H1 (cell line): ENCODE measurements around the gene ZBTB44. TPM values are rescaled to one million over a fixed set of nuclear protein-coding genes. Genes with fewer than 3 reads are reported as not detected.

Experiments
- CTCF ChIA-PET: fragments of 300-600 bp; sonication (Branson Sonifier 250); formaldehyde crosslinking; loops from one replicate; lab custom pipeline; 2021; ENCODE audit not compliant: partially characterized antibody; lab: Charles Lee
- POLR2A ChIA-PET: fragments of 300-600 bp; sonication (Branson Sonifier 250); formaldehyde crosslinking; loops from one replicate; lab custom pipeline; 2021; ENCODE audit warnings: inconsistent platforms; ENCODE audit not compliant: partially characterized antibody; lab: Charles Lee
- DNase-seq, 2 experiments: peaks; one replicate each; pipeline versions ENCODE4 v3.0.0 to v3.0.0-alpha.2; 2010 to 2022; ENCODE audit warnings: low spot score in 2 of 2, low read depth in 1 of 2, mixed read lengths in 1 of 2
- FAIRE-seq: peaks from 2 replicates; lab custom pipeline; 2011; peaks lifted over from hg19 to GRCh38; lab: Jason Lieb, UNC
- H2AFZ ChIP-seq: 2 replicates; pipeline ENCODE4 v1.8.1; 2012; ENCODE audit warnings: low read length, inconsistent platforms
- H2AK5ac ChIP-seq: 2 replicates; pipeline ENCODE4 v1.6.1; 2013; ENCODE audit warnings: low read depth, low read length
- H2BK120ac ChIP-seq: replicated peaks from 2 replicates; pipeline ENCODE3; 2013; ENCODE audit warnings: low read depth, low read length, inconsistent platforms
- H2BK12ac ChIP-seq: 2 replicates; pipeline ENCODE4 v1.6.1; 2013; ENCODE audit warnings: low read depth, low read length
- H2BK15ac ChIP-seq: 2 replicates; pipeline ENCODE4 v1.6.1; 2013; ENCODE audit warnings: low read length
- H2BK20ac ChIP-seq: 2 replicates; pipeline ENCODE4 v1.6.1; 2013; ENCODE audit warnings: low read length
- H2BK5ac ChIP-seq: 2 replicates; pipeline ENCODE4 v1.6.1; 2013; ENCODE audit warnings: low read depth, low read length
- H3K14ac ChIP-seq: 2 replicates; pipeline ENCODE4 v1.6.1; 2013; ENCODE audit warnings: inconsistent platforms; ENCODE audit not compliant: insufficient read length
- H3K18ac ChIP-seq: 2 replicates; pipeline ENCODE4 v1.6.1; 2013; ENCODE audit warnings: low read length; ENCODE audit errors: extremely low read depth
- H3K23ac ChIP-seq: 2 replicates; pipeline ENCODE4 v1.6.1; 2013; ENCODE audit warnings: inconsistent platforms; ENCODE audit not compliant: insufficient read length
- H3K23me2 ChIP-seq: 2 replicates; pipeline ENCODE4 v1.6.1; 2013; ENCODE audit warnings: low read depth, low read length
- H3K27ac ChIP-seq: 2 replicates; pipeline ENCODE4 v1.6.1; 2011; ENCODE audit warnings: low read depth, low read length, inconsistent platforms
- H3K27me3 ChIP-seq, 4 experiments: replicated peaks in 1 of 4; 1 replicate in 1 of 4; 2 replicates in 3 of 4; pipeline versions ENCODE4 v1.6.1 to v1.8.1; 2011 to 2013; ENCODE audit warnings: low read length in 3 of 4, mild to moderate bottlenecking in 3 of 4, inconsistent platforms in 2 of 4, mixed read lengths in 2 of 4, moderate library complexity in 1 of 4; ENCODE audit not compliant: control insufficient read depth in 3 of 4, insufficient read depth in 3 of 4; ENCODE audit errors: extremely low read depth in 1 of 4
- H3K36me3 ChIP-seq, 4 experiments: 2 replicates each; pipeline versions ENCODE4 v1.6.1 to v1.8.1; 2011 to 2013; ENCODE audit warnings: mild to moderate bottlenecking in 4 of 4, low read length in 3 of 4, moderate library complexity in 2 of 4, control low read depth in 1 of 4, inconsistent platforms in 1 of 4; ENCODE audit not compliant: insufficient read depth in 4 of 4, control insufficient read depth in 2 of 4
- H3K4ac ChIP-seq: replicated peaks from 2 replicates; pipeline ENCODE3; 2013; ENCODE audit warnings: low read length, low read depth, mixed read lengths, inconsistent platforms; ENCODE audit not compliant: insufficient read length
- H3K4me1 ChIP-seq, 4 experiments: replicated peaks in 1 of 4; 1 replicate in 1 of 4; 2 replicates in 3 of 4; pipeline versions ENCODE4 v1.6.1 to v1.8.1; 2011 to 2013; ENCODE audit warnings: low read length in 3 of 4, inconsistent platforms in 2 of 4, mixed read lengths in 1 of 4; ENCODE audit not compliant: insufficient read depth in 4 of 4, control insufficient read depth in 3 of 4
- H3K4me2 ChIP-seq, 2 experiments: 2 replicates each; pipeline versions ENCODE4 v1.6.1 to v1.8.1; 2011 to 2013; ENCODE audit warnings: low read depth in 2 of 2, low read length in 2 of 2, control low read depth in 1 of 2, inconsistent platforms in 1 of 2, mild to moderate bottlenecking in 1 of 2; ENCODE audit not compliant: insufficient read depth in 1 of 2
- H3K4me3 ChIP-seq, 4 experiments: fragments of 200-600, 300-600 bp in 1 of 4; sonication (generic), shearing (Covaris generic), sonication (Bioruptor Twin) in 1 of 4; 2 replicates each; pipeline versions ENCODE4 v1.5.1 to v1.8.1; 2011 to 2016; ENCODE audit warnings: low read length in 4 of 4, low read depth in 3 of 4, control low read depth in 2 of 4, inconsistent platforms in 2 of 4, mild to moderate bottlenecking in 2 of 4, mixed read lengths in 1 of 4, moderate library complexity in 1 of 4; ENCODE audit not compliant: insufficient read depth in 2 of 4; ENCODE audit errors: extremely low read depth in 1 of 4
- H3K56ac ChIP-seq: replicated peaks from 2 replicates; pipeline ENCODE3; 2013; ENCODE audit warnings: low read depth, mild to moderate bottlenecking, mixed read lengths, low read length, inconsistent platforms; ENCODE audit not compliant: insufficient read length
- H3K79me1 ChIP-seq: 2 replicates; pipeline ENCODE4 v1.6.1; 2013; ENCODE audit warnings: low read depth, low read length, control low read depth
- H3K79me2 ChIP-seq, 2 experiments: 2 replicates each; pipeline versions ENCODE4 v1.6.1 to v1.8.1; 2012 to 2013; ENCODE audit warnings: low read length in 2 of 2, mild to moderate bottlenecking in 2 of 2, inconsistent platforms in 1 of 2; ENCODE audit not compliant: insufficient read depth in 2 of 2, control insufficient read depth in 1 of 2
- H3K9ac ChIP-seq, 4 experiments: replicated peaks in 1 of 4; 1 replicate in 1 of 4; 2 replicates in 3 of 4; pipeline versions ENCODE4 v1.6.1 to v1.8.1; 2011 to 2013; ENCODE audit warnings: low read depth in 3 of 4, low read length in 3 of 4, control low read depth in 2 of 4, mild to moderate bottlenecking in 2 of 4, moderate library complexity in 2 of 4, inconsistent platforms in 1 of 4; ENCODE audit errors: extremely low read depth in 1 of 4
- H3K9me3 ChIP-seq, 2 experiments: 2 replicates each; pipeline versions ENCODE4 v1.6.1 to v1.8.1; 2012 to 2013; ENCODE audit warnings: mild to moderate bottlenecking in 2 of 2, moderate library complexity in 2 of 2, control low read depth in 1 of 2, inconsistent platforms in 1 of 2, low read depth in 1 of 2, low read length in 1 of 2, mixed read lengths in 1 of 2; ENCODE audit not compliant: insufficient read depth in 2 of 2
- H4K20me1 ChIP-seq, 2 experiments: replicated peaks in 1 of 2; 2 replicates each; pipeline versions ENCODE3 to v1.8.1; 2011 to 2013; ENCODE audit warnings: inconsistent platforms in 2 of 2, low read length in 2 of 2, mild to moderate bottlenecking in 1 of 2; ENCODE audit not compliant: insufficient read depth in 2 of 2, control insufficient read depth in 1 of 2
- H4K5ac ChIP-seq: 2 replicates; pipeline ENCODE4 v1.6.1; 2013; ENCODE audit warnings: low read length, low read depth, mixed read lengths, inconsistent platforms; ENCODE audit not compliant: insufficient read length
- H4K8ac ChIP-seq: 2 replicates; pipeline ENCODE4 v1.8.0; 2013; ENCODE audit warnings: mild to moderate bottlenecking, moderate library complexity, low read length, inconsistent platforms; ENCODE audit not compliant: insufficient read depth; ENCODE audit errors: extremely low read depth
- H4K91ac ChIP-seq: replicated peaks from 2 replicates; pipeline ENCODE3; 2013; ENCODE audit warnings: low read length, mixed read lengths, inconsistent platforms; ENCODE audit not compliant: insufficient read length
- ASH2L ChIP-seq: fragments of 200-600, 300-600 bp; sonication (generic); IDR thresholded peaks from one replicate; pipeline ENCODE4 v1.7.1; 2017; ENCODE audit warnings: low read length
- CREB1 ChIP-seq: IDR thresholded peaks from 2 replicates; pipeline ENCODE4 v1.6.1; 2012; ENCODE audit warnings: inconsistent platforms
- CTBP2 ChIP-seq: IDR thresholded peaks from 2 replicates; pipeline ENCODE4 v1.7.0; 2011; ENCODE audit warnings: borderline replicate concordance, mild to moderate bottlenecking, moderate library complexity, mixed read lengths, low read length; ENCODE audit not compliant: insufficient read depth, insufficient read length
- EZH2 ChIP-seq: fragments of 200-600 bp; sonication (generic); IDR thresholded peaks from 2 replicates; pipeline ENCODE4 v1.7.1; 2012; ENCODE audit warnings: low read depth, mild to moderate bottlenecking, moderate library complexity, low read length, inconsistent platforms; ENCODE audit not compliant: severe bottlenecking
- HDAC6 ChIP-seq: IDR thresholded peaks from one replicate; pipeline ENCODE4 v1.7.1; 2012; ENCODE audit warnings: low read depth, mild to moderate bottlenecking, inconsistent platforms, low read length, moderate library complexity
- KDM1A ChIP-seq: fragments of 200-600, 300-600 bp; sonication (generic); IDR thresholded peaks from 2 replicates; pipeline ENCODE4 v1.7.1; 2016; ENCODE audit warnings: mild to moderate bottlenecking, low read length, borderline replicate concordance
- KDM5A ChIP-seq: fragments of 200-600 bp; IDR thresholded peaks from 2 replicates; pipeline ENCODE4 v1.7.1; 2012; ENCODE audit warnings: mild to moderate bottlenecking, low read length, inconsistent platforms, mixed read lengths
- MAFK ChIP-seq: IDR thresholded peaks from 2 replicates; pipeline ENCODE4 v1.6.1; 2012; ENCODE audit warnings: low read depth, mild to moderate bottlenecking, improper control_type of control experiment, low read length
- RFX5 ChIP-seq: IDR thresholded peaks from 2 replicates; pipeline ENCODE4 v1.6.1; 2011; ENCODE audit warnings: low read depth, low read length, improper control_type of control experiment, borderline replicate concordance
- RXRA ChIP-seq: IDR thresholded peaks from 2 replicates; pipeline ENCODE4 v1.6.1; 2011; ENCODE audit warnings: low read depth, mild to moderate bottlenecking, low read length, moderate library complexity; ENCODE audit not compliant: insufficient read depth
- SIX5 ChIP-seq: IDR thresholded peaks from 2 replicates; pipeline ENCODE4 v1.6.1; 2011; ENCODE audit warnings: mild to moderate bottlenecking, low read depth, low read length
- WGBS, 2 experiments: shearing (Covaris generic) in 1 of 2; methylation state at CpG; one replicate each; pipeline versions ENCODE4 v1.1.6 to v1.1.7; 2013 to 2015; ENCODE audit warnings: low lambda C conversion rate in 2 of 2, mixed read lengths in 2 of 2, inconsistent platforms in 1 of 2, low coverage in 1 of 2, missing lambda C conversion rate in 1 of 2; ENCODE audit not compliant: insufficient replicate concordance in 2 of 2, insufficient coverage in 1 of 2, insufficient read length in 1 of 2; ENCODE audit errors: extremely low coverage in 1 of 2, missing lambda C conversion rate in 1 of 2; 5-methylcytosine and 5-hydroxymethylcytosine counted together
- polyA plus RNA-seq, 7 experiments: library from polyadenylated mRNA; depleted of rRNA in 3 of 7; stranded (reverse) in 5 of 7; unstranded in 2 of 7; fragments of >200 nt in 5 of 7; fragments of 200-250 nt in 2 of 7; gene quantifications; 1 replicate in 5 of 7; 2 replicates in 1 of 7; 4 replicates in 1 of 7; pipeline versions ENCODE4 v1.2.1 to v1.2.3, GENCODE V29; 2011 to 2013; ENCODE audit warnings: missing spikeins in 2 of 7, mixed read lengths in 2 of 7
- total RNA-seq: library from RNA; stranded (reverse); fragmentation: NEBNext Ultra II Directional; extraction: Animal tissue kit (Norgen Biotek cat#: 25700); gene quantifications from 2 replicates; pipeline ENCODE4 v1.2.1, GENCODE V29; 2021
- TF ChIP-seq, protein P1 (sequence below): IDR thresholded peaks from 2 replicates; pipeline ENCODE4 v1.6.1; 2012; ENCODE audit warnings: low read length, inconsistent platforms

ZBTB44 gene
- total and polyA plus RNA-seq, 2 of the 8 experiments (the other 6 are each of a cell fraction or from before 2014, with no cell fraction given), result 37.2 to 158 TPM

DNA sequence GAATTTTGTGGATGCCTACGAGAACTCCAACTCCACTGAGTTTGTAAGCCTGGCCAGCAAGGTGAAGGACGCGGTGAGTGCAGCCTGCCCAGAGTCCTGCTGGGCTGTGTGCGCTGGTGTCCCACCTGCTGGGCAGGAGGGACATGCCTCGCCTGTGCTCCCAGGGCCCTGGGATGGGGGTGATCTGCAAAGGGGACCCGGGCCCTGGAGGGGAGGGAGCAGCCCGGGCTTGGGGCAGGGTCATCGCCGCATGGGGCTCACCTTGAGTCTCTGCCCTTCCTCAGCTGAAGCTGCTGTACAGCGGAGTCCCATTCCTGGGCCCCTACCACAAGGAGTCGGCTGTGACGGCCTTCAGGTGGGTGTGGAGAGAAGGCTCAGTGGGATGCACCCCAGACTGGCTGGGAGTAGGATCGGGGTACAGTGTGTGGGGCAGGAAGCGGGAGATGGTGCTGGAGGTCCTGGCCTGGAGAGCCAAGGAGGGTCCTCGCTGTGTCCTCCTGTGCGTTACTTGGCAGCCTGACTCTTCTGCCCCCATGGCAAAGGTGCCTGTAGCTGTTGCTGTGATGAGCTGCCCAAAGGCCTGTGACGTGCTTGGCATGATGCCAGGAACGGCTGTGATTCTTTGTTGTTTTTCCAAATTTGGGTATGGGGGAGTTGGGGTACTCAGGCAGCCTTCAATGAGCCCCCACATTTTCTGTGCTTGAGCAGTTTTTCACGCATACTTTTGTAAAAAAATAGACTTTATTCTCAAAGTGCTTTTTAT lies 126.0 kb downstream of the ZBTB44 start:
- WGBS, 2 experiments, result 90% methylated on average over 16 of the region's 19 CpGs; no CpG with 5 or more reads in 1 of the 2 experiments
- POLR2A ChIA-PET, result no interaction called here
- no peak for TF ChIP-seq MAFK
- TF ChIP-seq ASH2L, result no peak
- TF ChIP-seq SIX5, result no peak
- TF ChIP-seq RFX5, result no peak
- no peak for TF ChIP-seq HDAC6
- TF ChIP-seq CTBP2, result no peak
- TF ChIP-seq, protein P1, sequence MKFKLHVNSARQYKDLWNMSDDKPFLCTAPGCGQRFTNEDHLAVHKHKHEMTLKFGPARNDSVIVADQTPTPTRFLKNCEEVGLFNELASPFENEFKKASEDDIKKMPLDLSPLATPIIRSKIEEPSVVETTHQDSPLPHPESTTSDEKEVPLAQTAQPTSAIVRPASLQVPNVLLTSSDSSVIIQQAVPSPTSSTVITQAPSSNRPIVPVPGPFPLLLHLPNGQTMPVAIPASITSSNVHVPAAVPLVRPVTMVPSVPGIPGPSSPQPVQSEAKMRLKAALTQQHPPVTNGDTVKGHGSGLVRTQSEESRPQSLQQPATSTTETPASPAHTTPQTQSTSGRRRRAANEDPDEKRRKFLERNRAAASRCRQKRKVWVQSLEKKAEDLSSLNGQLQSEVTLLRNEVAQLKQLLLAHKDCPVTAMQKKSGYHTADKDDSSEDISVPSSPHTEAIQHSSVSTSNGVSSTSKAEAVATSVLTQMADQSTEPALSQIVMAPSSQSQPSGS, result no peak
- no peak for TF ChIP-seq EZH2
- no peak for TF ChIP-seq KDM1A
- no peak for TF ChIP-seq RXRA
- TF ChIP-seq CREB1, result no peak
- TF ChIP-seq KDM5A, result no peak

More for the DNA sequence above, 126.0 kb downstream of the ZBTB44 start:
- H2BK5ac ChIP-seq, result no peak overlapping the region
- no peak overlapping the region for H2BK120ac ChIP-seq
- no peak overlapping the region for H3K23ac ChIP-seq
- H4K8ac ChIP-seq, result no peak overlapping the region
- no peak overlapping the region for H2BK20ac ChIP-seq
- H3K4me1 ChIP-seq, result no peaks in the 10 kb centered on the region
- H3K79me1 ChIP-seq, result no peaks in the 10 kb centered on the region
- H2AK5ac ChIP-seq, result no peak overlapping the region
- no peak overlapping the region for H3K4me3 ChIP-seq
- no peaks in the 10 kb centered on the region for H3K79me2 ChIP-seq
- CTCF ChIA-PET, result no interaction called here
- no peak overlapping the region for H2BK15ac ChIP-seq
- H3K4ac ChIP-seq, result no peak overlapping the region
- H3K9me3 ChIP-seq, result no peaks in the 10 kb centered on the region
- no peak overlapping the region for H4K91ac ChIP-seq
- no peaks in the 10 kb centered on the region for H3K27me3 ChIP-seq
- no peak overlapping the region for H3K9ac ChIP-seq
- no peaks in the 10 kb centered on the region for H3K36me3 ChIP-seq
- no peak overlapping the region for H3K18ac ChIP-seq
- no peak overlapping the region for H2BK12ac ChIP-seq
- no peaks in the 10 kb centered on the region for H3K23me2 ChIP-seq
- peaks cover 0 to 3% of the 10 kb centered on the region in 2 experiments for H4K20me1 ChIP-seq
- FAIRE-seq, result no peak
- H4K5ac ChIP-seq, result no peak overlapping the region
- no peak for DNase-seq
- H3K27ac ChIP-seq, result no peak overlapping the region
- H3K56ac ChIP-seq, result no peak overlapping the region
- no peak overlapping the region for H3K14ac ChIP-seq
- H2AFZ ChIP-seq, result no peak overlapping the region
- H3K4me2 ChIP-seq, result no peak overlapping the region
